Gastrocnemius medialis (tissue), 4 donors: ENCODE results near the gene INSYN2B. TPM values are rescaled to one million over a fixed set of nuclear protein-coding genes. Genes with fewer than 3 reads are reported as not detected.

Source experiments
- ATAC-seq, 2 donors: fragments of 150-250 bp; one replicate each; pipeline ENCODE4 v1.9.1; 2016
- DNase-seq, 2 donors: peaks; one replicate each; pipeline ENCODE4 v3.0.0-alpha.2; 2019
- H3K27ac ChIP-seq, 4 donors: fragments of 200-600 bp; sonication (generic); 1 replicate in 1 of 4; 2 replicates in 3 of 4; pipeline ENCODE4 v1.5.1; 2016 to 2018; ENCODE audit warnings: mild to moderate bottlenecking in 2 of 4, moderate library complexity in 1 of 4
- H3K27me3 ChIP-seq, 3 donors: fragments of 200-600 bp; sonication (generic) in 2 of 3; 1 replicate in 1 of 3; 2 replicates in 2 of 3; pipeline versions ENCODE4 v1.5.1 to v1.6.0; 2016 to 2019; ENCODE audit warnings: mild to moderate bottlenecking in 1 of 3, moderate library complexity in 1 of 3
- H3K36me3 ChIP-seq, 2 donors: fragments of 200-600 bp; sonication (generic) in 1 of 2; one replicate each; pipeline ENCODE4 v1.5.1; 2017 to 2018
- H3K4me1 ChIP-seq, 2 donors: fragments of 200-600 bp; sonication (generic) in 1 of 2; one replicate each; pipeline ENCODE4 v1.5.1; 2016 to 2017; ENCODE audit warnings: mild to moderate bottlenecking in 2 of 2
- H3K4me3 ChIP-seq, 4 donors: fragments of 200-600 bp; sonication (generic) in 3 of 4; 1 replicate in 1 of 4; 2 replicates in 3 of 4; pipeline ENCODE4 v1.5.1; 2016 to 2019; ENCODE audit warnings: mild to moderate bottlenecking in 2 of 4
- H3K9me3 ChIP-seq, 3 donors: fragments of 200-600 bp; sonication (generic) in 2 of 3; 1 replicate in 1 of 3; 2 replicates in 2 of 3; pipeline ENCODE4 v1.5.1; 2016 to 2019
- POLR2A ChIP-seq, 2 donors: fragments of 450-650 bp; IDR thresholded peaks; one replicate each; pipeline ENCODE4 v1.6.1; 2017; ENCODE audit warnings: antibody characterized with exemption in 2 of 2, mild to moderate bottlenecking in 2 of 2, moderate library complexity in 2 of 2
- in situ Hi-C, 4 donors: fragments of 200-750 bp; cut with MboI; loops; one replicate each; pipeline versions ENCODE4 v1.15.0 to v1.8.0; 2017; ENCODE audit warnings: low sequenced_read_pairs in 4 of 4
- intact Hi-C: fragments of 100-400 bp; cut with DNase I; formaldehyde crosslinking; loops from one replicate; pipeline ENCODE4 v1.15.1; 2023; ENCODE audit warnings: low total_unique reads
- microRNA counts, 2 donors: library from miRNA; unstranded; fragments of <30 nt; microRNA quantifications; one replicate each; lab custom pipeline; 2016
- microRNA-seq, 2 donors: library from miRNA; unstranded; fragments of <30 nt; microRNA quantifications; one replicate each; pipeline ENCODE4, GENCODE V29; 2016; ENCODE audit warnings: borderline replicate concordance in 2 of 2
- total RNA-seq, 4 donors: library from RNA; depleted of rRNA; stranded (reverse); fragments of >200 nt; gene quantifications; one replicate each; pipeline versions ENCODE4 v1.1.0 to v1.2.3, GENCODE V29; 2016
- TF ChIP-seq, protein P1 (sequence below), 5 experiments: fragments of 450-650 bp in 3 of 5; fragments of 200-600 bp in 2 of 5; sonication (generic) in 2 of 5; IDR thresholded peaks in 4 of 5; conservative IDR thresholded peaks in 1 of 5; 1 replicate in 4 of 5; 2 replicates in 1 of 5; pipeline ENCODE4 v1.5.1; 2016 to 2019; ENCODE audit warnings: antibody characterized with exemption in 5 of 5, mild to moderate bottlenecking in 3 of 5, moderate library complexity in 3 of 5

INSYN2B gene
- total RNA-seq, 4 donors from 2014 or later = 0.07 TPM; not detected in 3

- Histone ChIP-seq H3K9me3 (no peaks in the 10 kb centered on the region), H3K4me1 (no peaks in the 10 kb centered on the region), H3K27me3 (no peaks in the 10 kb centered on the region), H3K4me3 (no peak overlapping the region), H3K36me3 (no peaks in the 10 kb centered on the region), H3K27ac (no peak overlapping the region)
- intact Hi-C loops (no loop called here), in situ Hi-C loops (no loop called here)
- ATAC-seq (no peak), DNase-seq (no peak)
- no peak for TF ChIP-seq POLR2A (IDR thresholded peaks at IDR 0.05)
- TF ChIP-seq, protein P1, sequence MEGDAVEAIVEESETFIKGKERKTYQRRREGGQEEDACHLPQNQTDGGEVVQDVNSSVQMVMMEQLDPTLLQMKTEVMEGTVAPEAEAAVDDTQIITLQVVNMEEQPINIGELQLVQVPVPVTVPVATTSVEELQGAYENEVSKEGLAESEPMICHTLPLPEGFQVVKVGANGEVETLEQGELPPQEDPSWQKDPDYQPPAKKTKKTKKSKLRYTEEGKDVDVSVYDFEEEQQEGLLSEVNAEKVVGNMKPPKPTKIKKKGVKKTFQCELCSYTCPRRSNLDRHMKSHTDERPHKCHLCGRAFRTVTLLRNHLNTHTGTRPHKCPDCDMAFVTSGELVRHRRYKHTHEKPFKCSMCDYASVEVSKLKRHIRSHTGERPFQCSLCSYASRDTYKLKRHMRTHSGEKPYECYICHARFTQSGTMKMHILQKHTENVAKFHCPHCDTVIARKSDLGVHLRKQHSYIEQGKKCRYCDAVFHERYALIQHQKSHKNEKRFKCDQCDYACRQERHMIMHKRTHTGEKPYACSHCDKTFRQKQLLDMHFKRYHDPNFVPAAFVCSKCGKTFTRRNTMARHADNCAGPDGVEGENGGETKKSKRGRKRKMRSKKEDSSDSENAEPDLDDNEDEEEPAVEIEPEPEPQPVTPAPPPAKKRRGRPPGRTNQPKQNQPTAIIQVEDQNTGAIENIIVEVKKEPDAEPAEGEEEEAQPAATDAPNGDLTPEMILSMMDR (IDR thresholded peaks at IDR 0.05 in 4 of 5, conservative IDR thresholded peaks at IDR 0.05 in 1 of 5) = no peak
These were observed 153.7 kb downstream of the INSYN2B start for GRCh38 chr5:169826618-169827017.

- DNase-seq (no peak), ATAC-seq (no peak)
- H3K4me3 ChIP-seq = no peak overlapping the region
- no peaks in the 10 kb centered on the region for H3K36me3 ChIP-seq
- H3K27me3 ChIP-seq = no peaks in the 10 kb centered on the region
- no peak overlapping the region for H3K27ac ChIP-seq
- no peaks in the 10 kb centered on the region for H3K4me1 ChIP-seq
- in situ Hi-C loops (no loop called here), intact Hi-C loops (no loop called here)
- TF ChIP-seq, protein P1 (IDR thresholded peaks at IDR 0.05 in 4 of 5, conservative IDR thresholded peaks at IDR 0.05 in 1 of 5) = no peak
- TF ChIP-seq POLR2A (IDR thresholded peaks at IDR 0.05) = no peak
- H3K9me3 ChIP-seq = no peaks in the 10 kb centered on the region
These were observed 163.3 kb downstream of the INSYN2B start for GRCh38 chr5:169817031-169817430.

DNA sequence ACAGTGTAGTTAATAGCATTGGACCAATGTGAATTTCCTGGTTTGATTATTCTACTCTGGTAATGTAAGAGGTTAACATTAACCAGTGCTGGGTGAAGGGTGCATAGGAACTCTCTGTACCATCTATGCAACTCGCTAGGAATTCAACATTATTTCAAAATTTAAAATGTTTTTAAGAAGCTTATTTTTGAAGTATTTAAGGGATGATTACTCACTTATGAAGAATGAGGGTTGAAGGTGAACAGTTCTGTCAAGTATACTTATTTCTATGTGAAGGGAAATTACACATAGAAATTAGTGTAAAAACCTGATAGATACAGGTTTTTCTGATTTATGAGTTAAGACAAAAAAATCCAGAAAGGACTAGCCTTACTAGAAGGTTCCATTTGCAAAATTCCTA lies 165.8 kb downstream of the INSYN2B start:
- TF ChIP-seq, protein P1 (IDR thresholded peaks at IDR 0.05 in 4 of 5, conservative IDR thresholded peaks at IDR 0.05 in 1 of 5) = no peak
- TF ChIP-seq POLR2A (IDR thresholded peaks at IDR 0.05) = no peak
- intact Hi-C loops = no loop called here
- DNase-seq (no peak), ATAC-seq (no peak)
- Histone ChIP-seq H3K4me1 (no peaks in the 10 kb centered on the region), H3K27ac (no peak overlapping the region), H3K4me3 (no peak overlapping the region), H3K27me3 (no peaks in the 10 kb centered on the region), H3K36me3 (no peaks in the 10 kb centered on the region), H3K9me3 (no peaks in the 10 kb centered on the region)
- in situ Hi-C loops = no loop called here

MicroRNAs within 50 kb of the gene (microRNA counts, 767-probe panel; counts per million panel counts)
- microRNA hsa-miR-378e (lab: Ali Mortazavi, UCI) = 8,192 to 8,701 counts per million in 2 donors

Small RNA genes within 50 kb of the gene (microRNA-seq; reads per million reads assigned to microRNA genes)
- 0 to 0.85 reads per million in 2 donors for gene MIR378E

Other genes starting within 250 kb of the INSYN2B start
- gene FOXI1, start 125.4 kb upstream of the INSYN2B start, total RNA-seq = not detected